K562 (cell line): ENCODE measurements around the gene OR51V1. TPM values are rescaled to one million over a fixed set of nuclear protein-coding genes. Genes with fewer than 3 reads are reported as not detected.

Experiments used
- CBX8 ChIP-seq: fragments of 200-600 bp; sonication (generic); IDR thresholded peaks from 2 replicates; pipeline ENCODE4 v1.6.1; 2012; ENCODE audit warnings: borderline replicate concordance, mixed run types, low read depth, mild to moderate bottlenecking, moderate library complexity, mixed read lengths, low read length, control low read depth, inconsistent platforms; ENCODE audit not compliant: poor library complexity, severe bottlenecking; ENCODE audit errors: extremely low read depth
- CCNT2 ChIP-seq: IDR thresholded peaks from 2 replicates; pipeline ENCODE4 v1.6.1; 2011; ENCODE audit warnings: borderline replicate concordance, low read depth, mild to moderate bottlenecking, moderate library complexity, mixed read lengths, low read length; ENCODE audit not compliant: insufficient read length; ENCODE audit errors: extremely low read depth
- ESRRA ChIP-seq: fragments of 450-650 bp; IDR thresholded peaks from 2 replicates; pipeline ENCODE4 v1.6.1; 2014; ENCODE audit warnings: low read depth, mild to moderate bottlenecking, moderate library complexity, borderline replicate concordance
- FOSL1 ChIP-seq: fragments of 200-800 bp; sonication (Bioruptor generic); conservative IDR thresholded peaks from 2 replicates; pipeline ENCODE4 v1.6.1; 2016; ENCODE audit warnings: missing genetic modification characterization, missing compliant biosample characterization
- HNRNPUL1 ChIP-seq: fragments of 200-400 bp; formaldehyde crosslinking; IDR thresholded peaks from 2 replicates; pipeline ENCODE4 v1.6.1; 2017; ENCODE audit warnings: low read length
- JUND ChIP-seq, 2 experiments: IDR thresholded peaks; 2 replicates in 1 of 2; 3 replicates in 1 of 2; pipeline ENCODE4 v1.6.1; 2011; ENCODE audit warnings: borderline replicate concordance in 2 of 2, low read depth in 2 of 2, low read length in 2 of 2, improper control_type of control experiment in 1 of 2, missing biosample characterization in 1 of 2, missing genetic modification characterization in 1 of 2, missing genetic modification reagents in 1 of 2
- MCM3 ChIP-seq: fragments of 450-650 bp; IDR thresholded peaks from 2 replicates; pipeline ENCODE4 v1.6.1; 2016
- TCF3 ChIP-seq: sonication (generic); formaldehyde crosslinking; IDR thresholded peaks from 2 replicates; pipeline ENCODE4 v1.4.0; 2020; ENCODE audit warnings: mild to moderate bottlenecking, missing genetic modification reagents
- polyA plus RNA-seq, 8 experiments: library from polyadenylated mRNA; depleted of rRNA in 4 of 8; stranded (reverse) in 5 of 8; unstranded in 3 of 8; fragments of >200 nt; fragmentation: Nextera tagmentation in 2 of 8; fragmentation: Illumina TruSeq in 1 of 8; extraction: Ambion mirVana in 2 of 8; extraction: Trizol in 1 of 8; gene quantifications; 2 replicates each; pipeline versions ENCODE4 v1.2.1 to v1.2.3, GENCODE V29; 2011 to 2014; ENCODE audit warnings: inconsistent platforms in 1 of 8, missing spikeins in 1 of 8
- total RNA-seq, 7 experiments: library from RNA; depleted of rRNA in 6 of 7; stranded (reverse); fragments of >200 nt in 6 of 7; fragmentation: Illumina TruSeq in 2 of 7; extraction: Trizol in 2 of 7; gene quantifications; 2 replicates each; pipeline versions ENCODE4 v1.2.1 to v1.2.3, GENCODE V29; 2011 to 2021; ENCODE audit warnings: low replicate concordance in 1 of 7
- TF ChIP-seq, protein P1 (sequence below), 2 experiments: fragments of 450-650 bp in 1 of 2; IDR thresholded peaks; 2 replicates each; pipeline ENCODE4 v1.6.1; 2011 to 2017; ENCODE audit warnings: low read depth in 2 of 2, antibody characterized with exemption in 1 of 2, borderline replicate concordance in 1 of 2, low read length in 1 of 2, mild to moderate bottlenecking in 1 of 2, mixed read lengths in 1 of 2; ENCODE audit not compliant: control insufficient read depth in 1 of 2
- TF ChIP-seq, protein P2 (sequence below), 2 experiments: IDR thresholded peaks; 2 replicates each; pipeline ENCODE4 v1.6.1; 2011; ENCODE audit warnings: borderline replicate concordance in 1 of 2, control low read depth in 1 of 2, low read depth in 1 of 2, low read length in 1 of 2, mild to moderate bottlenecking in 1 of 2, mixed read lengths in 1 of 2, moderate library complexity in 1 of 2; ENCODE audit not compliant: insufficient read depth in 1 of 2, insufficient read length in 1 of 2, poor library complexity in 1 of 2, severe bottlenecking in 1 of 2; ENCODE audit errors: extremely low read depth in 1 of 2
- TF ChIP-seq, protein P3 (sequence below): fragments of 200-800 bp; sonication (Bioruptor generic); IDR thresholded peaks from 2 replicates; pipeline ENCODE4 v1.6.1; 2016; ENCODE audit warnings: missing genetic modification characterization, missing compliant biosample characterization

Gene OR51V1
- total and polyA plus RNA-seq, 9 of the 15 experiments (the other 6 are each of a cell fraction or from before 2014, with no cell fraction given), result not detected

DNA sequence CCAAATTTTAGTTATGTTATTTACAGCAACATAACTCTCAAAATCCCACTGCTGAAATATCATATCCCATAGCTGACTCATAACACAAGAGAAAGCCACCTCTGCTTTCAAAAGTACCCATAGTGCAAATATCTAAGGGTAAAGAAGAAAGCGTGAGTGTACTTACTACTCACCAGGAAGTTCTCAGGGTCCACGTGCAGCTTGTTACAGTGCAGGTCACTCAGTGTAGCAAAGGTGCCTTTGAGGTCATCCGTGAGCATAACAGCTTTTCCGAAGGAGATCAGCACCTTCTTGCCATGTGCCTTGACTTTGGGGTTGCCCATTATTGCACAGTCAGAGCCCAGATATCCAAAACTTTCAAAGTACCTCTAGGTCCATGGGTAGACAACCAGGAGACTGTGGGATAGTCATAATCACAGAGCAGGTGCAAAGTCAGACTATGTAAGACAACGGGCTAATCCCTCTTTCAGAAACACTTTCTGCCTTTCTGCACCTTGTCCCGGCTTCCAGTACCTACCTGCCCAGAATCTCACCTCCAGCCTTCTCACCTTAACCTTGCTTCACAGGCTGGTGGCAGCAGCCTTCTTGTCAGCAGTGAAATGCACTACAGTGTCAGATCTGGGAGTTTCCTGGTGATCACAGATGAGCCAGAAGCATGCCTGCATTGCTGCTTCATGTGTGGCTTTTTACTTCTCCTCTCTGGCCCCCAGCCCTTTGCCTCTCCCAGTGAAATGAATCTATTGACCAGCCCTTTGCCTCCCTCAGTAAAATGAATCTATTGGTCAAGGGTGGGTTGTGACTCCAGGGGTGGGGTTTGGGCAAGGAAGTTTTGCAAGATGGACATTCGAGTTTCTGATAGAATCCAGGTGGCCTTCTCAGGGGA lies 42.7 kb upstream of the OR51V1 start (continued):
- TF ChIP-seq, protein P1, sequence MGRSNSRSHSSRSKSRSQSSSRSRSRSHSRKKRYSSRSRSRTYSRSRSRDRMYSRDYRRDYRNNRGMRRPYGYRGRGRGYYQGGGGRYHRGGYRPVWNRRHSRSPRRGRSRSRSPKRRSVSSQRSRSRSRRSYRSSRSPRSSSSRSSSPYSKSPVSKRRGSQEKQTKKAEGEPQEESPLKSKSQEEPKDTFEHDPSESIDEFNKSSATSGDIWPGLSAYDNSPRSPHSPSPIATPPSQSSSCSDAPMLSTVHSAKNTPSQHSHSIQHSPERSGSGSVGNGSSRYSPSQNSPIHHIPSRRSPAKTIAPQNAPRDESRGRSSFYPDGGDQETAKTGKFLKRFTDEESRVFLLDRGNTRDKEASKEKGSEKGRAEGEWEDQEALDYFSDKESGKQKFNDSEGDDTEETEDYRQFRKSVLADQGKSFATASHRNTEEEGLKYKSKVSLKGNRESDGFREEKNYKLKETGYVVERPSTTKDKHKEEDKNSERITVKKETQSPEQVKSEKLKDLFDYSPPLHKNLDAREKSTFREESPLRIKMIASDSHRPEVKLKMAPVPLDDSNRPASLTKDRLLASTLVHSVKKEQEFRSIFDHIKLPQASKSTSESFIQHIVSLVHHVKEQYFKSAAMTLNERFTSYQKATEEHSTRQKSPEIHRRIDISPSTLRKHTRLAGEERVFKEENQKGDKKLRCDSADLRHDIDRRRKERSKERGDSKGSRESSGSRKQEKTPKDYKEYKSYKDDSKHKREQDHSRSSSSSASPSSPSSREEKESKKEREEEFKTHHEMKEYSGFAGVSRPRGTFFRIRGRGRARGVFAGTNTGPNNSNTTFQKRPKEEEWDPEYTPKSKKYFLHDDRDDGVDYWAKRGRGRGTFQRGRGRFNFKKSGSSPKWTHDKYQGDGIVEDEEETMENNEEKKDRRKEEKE (IDR thresholded peaks at IDR 0.05; ENCODE audit: borderline replicate concordance in 1 of 2, control insufficient read depth in 1 of 2, low read depth in 2 of 2, low read length in 1 of 2), result 0 out of 4 replicates have a peak, but pooled peaks of 1 of the 2 experiments have one; percentile 34
- TF ChIP-seq, protein P2, sequence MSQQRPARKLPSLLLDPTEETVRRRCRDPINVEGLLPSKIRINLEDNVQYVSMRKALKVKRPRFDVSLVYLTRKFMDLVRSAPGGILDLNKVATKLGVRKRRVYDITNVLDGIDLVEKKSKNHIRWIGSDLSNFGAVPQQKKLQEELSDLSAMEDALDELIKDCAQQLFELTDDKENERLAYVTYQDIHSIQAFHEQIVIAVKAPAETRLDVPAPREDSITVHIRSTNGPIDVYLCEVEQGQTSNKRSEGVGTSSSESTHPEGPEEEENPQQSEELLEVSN (IDR thresholded peaks at IDR 0.05; ENCODE audit: borderline replicate concordance in 1 of 2, extremely low read depth in 1 of 2, insufficient read depth in 1 of 2, insufficient read length in 1 of 2, low read depth in 1 of 2, low read length in 1 of 2, poor library complexity in 1 of 2, severe bottlenecking in 1 of 2), result peak; percentile 68 to 75
- no peak for TF ChIP-seq MCM3
- TF ChIP-seq CCNT2, result peak; percentile 49
- TF ChIP-seq, protein P3, sequence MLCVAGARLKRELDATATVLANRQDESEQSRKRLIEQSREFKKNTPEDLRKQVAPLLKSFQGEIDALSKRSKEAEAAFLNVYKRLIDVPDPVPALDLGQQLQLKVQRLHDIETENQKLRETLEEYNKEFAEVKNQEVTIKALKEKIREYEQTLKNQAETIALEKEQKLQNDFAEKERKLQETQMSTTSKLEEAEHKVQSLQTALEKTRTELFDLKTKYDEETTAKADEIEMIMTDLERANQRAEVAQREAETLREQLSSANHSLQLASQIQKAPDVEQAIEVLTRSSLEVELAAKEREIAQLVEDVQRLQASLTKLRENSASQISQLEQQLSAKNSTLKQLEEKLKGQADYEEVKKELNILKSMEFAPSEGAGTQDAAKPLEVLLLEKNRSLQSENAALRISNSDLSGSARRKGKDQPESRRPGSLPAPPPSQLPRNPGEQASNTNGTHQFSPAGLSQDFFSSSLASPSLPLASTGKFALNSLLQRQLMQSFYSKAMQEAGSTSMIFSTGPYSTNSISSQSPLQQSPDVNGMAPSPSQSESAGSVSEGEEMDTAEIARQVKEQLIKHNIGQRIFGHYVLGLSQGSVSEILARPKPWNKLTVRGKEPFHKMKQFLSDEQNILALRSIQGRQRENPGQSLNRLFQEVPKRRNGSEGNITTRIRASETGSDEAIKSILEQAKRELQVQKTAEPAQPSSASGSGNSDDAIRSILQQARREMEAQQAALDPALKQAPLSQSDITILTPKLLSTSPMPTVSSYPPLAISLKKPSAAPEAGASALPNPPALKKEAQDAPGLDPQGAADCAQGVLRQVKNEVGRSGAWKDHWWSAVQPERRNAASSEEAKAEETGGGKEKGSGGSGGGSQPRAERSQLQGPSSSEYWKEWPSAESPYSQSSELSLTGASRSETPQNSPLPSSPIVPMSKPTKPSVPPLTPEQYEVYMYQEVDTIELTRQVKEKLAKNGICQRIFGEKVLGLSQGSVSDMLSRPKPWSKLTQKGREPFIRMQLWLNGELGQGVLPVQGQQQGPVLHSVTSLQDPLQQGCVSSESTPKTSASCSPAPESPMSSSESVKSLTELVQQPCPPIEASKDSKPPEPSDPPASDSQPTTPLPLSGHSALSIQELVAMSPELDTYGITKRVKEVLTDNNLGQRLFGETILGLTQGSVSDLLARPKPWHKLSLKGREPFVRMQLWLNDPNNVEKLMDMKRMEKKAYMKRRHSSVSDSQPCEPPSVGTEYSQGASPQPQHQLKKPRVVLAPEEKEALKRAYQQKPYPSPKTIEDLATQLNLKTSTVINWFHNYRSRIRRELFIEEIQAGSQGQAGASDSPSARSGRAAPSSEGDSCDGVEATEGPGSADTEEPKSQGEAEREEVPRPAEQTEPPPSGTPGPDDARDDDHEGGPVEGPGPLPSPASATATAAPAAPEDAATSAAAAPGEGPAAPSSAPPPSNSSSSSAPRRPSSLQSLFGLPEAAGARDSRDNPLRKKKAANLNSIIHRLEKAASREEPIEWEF (CRISPR knock-in tag), result no peak
- no peak for TF ChIP-seq JUND (IDR thresholded peaks at IDR 0.05; ENCODE audit: borderline replicate concordance, low read depth, low read length)
- 0 out of 3 replicates have a peak, but pooled peaks have one; percentile 44 for TF ChIP-seq JUND (tag; IDR thresholded peaks at IDR 0.05; ENCODE audit: borderline replicate concordance, low read depth, low read length)
- peak; percentile 42; the same call in 1 of the 2 replicates for TF ChIP-seq ESRRA
- TF ChIP-seq HNRNPUL1, result 0 out of 2 replicates have a peak, but pooled peaks have one; percentile 77
- no peak for TF ChIP-seq CBX8
- peak; percentile 18; the same call in 1 of the 2 replicates for TF ChIP-seq TCF3 (CRISPR knock-in tag)
- TF ChIP-seq FOSL1 (tag), result peak; percentile 43; the same call in 1 of the 2 replicates
